ENCODE data around the gene SERPINE1.

- TF ChIP-seq RAD21 (IDR thresholded peaks at IDR 0.05; ENCODE audit: low read depth) (no peak), REST (IDR thresholded peaks at IDR 0.05; ENCODE audit: low read depth) (no peak), TAF1 (IDR thresholded peaks at IDR 0.05; ENCODE audit: low read depth) (no peak), TCF12 (IDR thresholded peaks at IDR 0.05; ENCODE audit: low read depth) (no peak), USF1 (IDR thresholded peaks at IDR 0.05) (no peak), EP300 (IDR thresholded peaks at IDR 0.05; ENCODE audit: borderline replicate concordance) (no peak), NFIC (IDR thresholded peaks at IDR 0.05) (no peak)
Measured at GRCh38 chr7:101179713-101180112, 52.8 kb downstream of the SERPINE1 start.
